Liver (tissue), 9 donors: ENCODE measurements around the gene INPP5F. TPM values are rescaled to one million over a fixed set of nuclear protein-coding genes. Genes with fewer than 3 reads are reported as not detected.

Experiments
- DNase-seq: peaks from one replicate; pipeline ENCODE4 v3.0.0-alpha.2; 2017; ENCODE audit warnings: low spot score
- H3K27ac ChIP-seq, 2 donors: one replicate each; pipeline ENCODE4 v1.7.0; 2013; ENCODE audit warnings: inconsistent platforms in 2 of 2, low read length in 2 of 2, control low read depth in 1 of 2, low read depth in 1 of 2, mild to moderate bottlenecking in 1 of 2
- H3K27me3 ChIP-seq, 4 donors: one replicate each; pipeline versions ENCODE4 v1.6.1 to v1.7.0; 2013; ENCODE audit warnings: low read length in 3 of 4, inconsistent platforms in 1 of 4, mild to moderate bottlenecking in 1 of 4, moderate library complexity in 1 of 4; ENCODE audit not compliant: control insufficient read depth in 4 of 4, insufficient read depth in 4 of 4
- H3K36me3 ChIP-seq, 4 donors: one replicate each; pipeline versions ENCODE4 v1.6.1 to v1.7.0; 2013; ENCODE audit warnings: low read length in 3 of 4, mild to moderate bottlenecking in 3 of 4, low read depth in 1 of 4, moderate library complexity in 1 of 4; ENCODE audit not compliant: control insufficient read depth in 4 of 4, insufficient read depth in 3 of 4
- H3K4me1 ChIP-seq, 4 donors: one replicate each; pipeline versions ENCODE4 v1.6.1 to v1.7.0; 2013; ENCODE audit warnings: low read length in 3 of 4, mild to moderate bottlenecking in 3 of 4, moderate library complexity in 1 of 4; ENCODE audit not compliant: control insufficient read depth in 4 of 4, insufficient read depth in 4 of 4
- H3K4me3 ChIP-seq, 3 donors: one replicate each; pipeline versions ENCODE4 v1.6.1 to v1.7.0; 2013; ENCODE audit warnings: low read length in 3 of 3, control low read depth in 1 of 3, low read depth in 1 of 3, mild to moderate bottlenecking in 1 of 3
- H3K9ac ChIP-seq, 2 donors: one replicate each; pipeline ENCODE4 v1.7.0; 2013; ENCODE audit warnings: low read length in 2 of 2, mild to moderate bottlenecking in 2 of 2, moderate library complexity in 2 of 2, control low read depth in 1 of 2, low read depth in 1 of 2
- H3K9me3 ChIP-seq, 4 donors: one replicate each; pipeline versions ENCODE4 v1.6.1 to v1.7.0; 2013; ENCODE audit warnings: low read length in 3 of 4; ENCODE audit not compliant: control insufficient read depth in 4 of 4
- ATF3 ChIP-seq: IDR thresholded peaks from 2 replicates; pipeline ENCODE4 v1.6.1; 2016; ENCODE audit warnings: antibody characterized with exemption
- CTCF ChIP-seq: fragments of 150-350 bp; IDR thresholded peaks from 2 replicates; pipeline ENCODE4 v1.5.1; 2017; ENCODE audit warnings: improper control_type of control experiment, low read depth, low read length; ENCODE audit not compliant: missing input control
- FOXA2 ChIP-seq: IDR thresholded peaks from 2 replicates; pipeline ENCODE4 v1.6.1; 2016; ENCODE audit warnings: antibody characterized with exemption
- GABPA ChIP-seq, 2 donors: IDR thresholded peaks in 1 of 2; conservative IDR thresholded peaks in 1 of 2; 2 replicates each; pipeline ENCODE4 v1.6.1; 2016; ENCODE audit warnings: antibody characterized with exemption in 2 of 2, mild to moderate bottlenecking in 1 of 2, moderate library complexity in 1 of 2
- HNF4A ChIP-seq, 2 donors: conservative IDR thresholded peaks; 2 replicates each; pipeline ENCODE4 v1.6.1; 2016; ENCODE audit warnings: antibody characterized with exemption in 2 of 2, mild to moderate bottlenecking in 2 of 2
- HNF4G ChIP-seq: IDR thresholded peaks from 2 replicates; pipeline ENCODE4 v1.6.1; 2016; ENCODE audit warnings: antibody characterized with exemption
- MAX ChIP-seq: IDR thresholded peaks from 2 replicates; pipeline ENCODE4 v1.6.1; 2016; ENCODE audit warnings: antibody characterized with exemption
- NR2F2 ChIP-seq: IDR thresholded peaks from 2 replicates; pipeline ENCODE4 v1.6.1; 2016; ENCODE audit warnings: antibody characterized with exemption
- RAD21 ChIP-seq, 2 donors: IDR thresholded peaks; 2 replicates each; pipeline ENCODE4 v1.6.1; 2016; ENCODE audit warnings: antibody characterized with exemption in 2 of 2, mild to moderate bottlenecking in 2 of 2
- REST ChIP-seq: IDR thresholded peaks from 2 replicates; pipeline ENCODE4 v1.6.1; 2016; ENCODE audit warnings: antibody characterized with exemption, mild to moderate bottlenecking
- RXRA ChIP-seq, 2 donors: IDR thresholded peaks; 2 replicates each; pipeline ENCODE4 v1.6.1; 2017 to 2018; ENCODE audit warnings: antibody characterized with exemption in 2 of 2, mild to moderate bottlenecking in 1 of 2
- SP1 ChIP-seq: IDR thresholded peaks from 2 replicates; pipeline ENCODE4 v1.6.1; 2018; ENCODE audit warnings: antibody characterized with exemption, mild to moderate bottlenecking
- TAF1 ChIP-seq: conservative IDR thresholded peaks from 2 replicates; pipeline ENCODE4 v1.6.1; 2016; ENCODE audit warnings: antibody characterized with exemption, mild to moderate bottlenecking
- YY1 ChIP-seq: IDR thresholded peaks from 2 replicates; pipeline ENCODE4 v1.6.1; 2016; ENCODE audit warnings: antibody characterized with exemption, mild to moderate bottlenecking
- ZBTB33 ChIP-seq: IDR thresholded peaks from 2 replicates; pipeline ENCODE4 v1.6.1; 2016; ENCODE audit warnings: antibody characterized with exemption
- WGBS: extraction: QIAGEN DNeasy Blood & Tissue Kit; methylation state at CpG from one replicate; pipeline ENCODE4 v1.1.7; 2013; 5-methylcytosine and 5-hydroxymethylcytosine counted together
- polyA plus RNA-seq, 2 donors: library from polyadenylated mRNA; stranded (reverse) in 1 of 2; unstranded in 1 of 2; fragments of 200-250 nt in 1 of 2; fragments of >200 nt in 1 of 2; fragmentation: Nextera tagmentation in 1 of 2; extraction: Ambion mirVana in 1 of 2; gene quantifications; one replicate each; pipeline versions ENCODE4 v1.2.1 to v1.2.3, GENCODE V29; 2013 to 2015
- total RNA-seq, 2 donors: library from RNA; depleted of rRNA; stranded (reverse); fragments of >200 nt; gene quantifications; one replicate each; pipeline ENCODE4 v1.2.3, GENCODE V29; 2014
- donor health status: healthy.
- donor health status: healthy.
- donor health status: healthy.
- donor health status: healthy.
- donor health status: healthy.

Gene INPP5F
- total and polyA plus RNA-seq, 4 donors = 1.1 to 8.1 (median 2.1) TPM

GRCh38 chr10:119761106-119761505, 35.3 kb downstream of the INPP5F start:
- no peaks in the 10 kb centered on the region for H3K4me1 ChIP-seq
- no peaks in the 10 kb centered on the region for H3K27me3 ChIP-seq
- no peak overlapping the region for H3K9ac ChIP-seq
- TF ChIP-seq RAD21 (IDR thresholded peaks at IDR 0.05) (no peak), YY1 (no peak)
- WGBS = 96% methylated on average over 3 of the region's 3 CpGs
- H3K4me3 ChIP-seq = no peak overlapping the region
- DNase-seq = no peak
- H3K27ac ChIP-seq = no peak overlapping the region
- H3K36me3 ChIP-seq = no peaks in the 10 kb centered on the region
- H3K9me3 ChIP-seq = no peaks in the 10 kb centered on the region

- Histone ChIP-seq H3K4me3 (no peak overlapping the region), H3K9ac (no peak overlapping the region), H3K27me3 (no peaks in the 10 kb centered on the region), H3K9me3 (no peaks in the 10 kb centered on the region), H3K4me1 (no peaks in the 10 kb centered on the region), H3K27ac (no peak overlapping the region), H3K36me3 (no peaks in the 10 kb centered on the region)
- WGBS = 96% methylated on average over 3 of the region's 3 CpGs
- TF ChIP-seq SP1 = no peak
- no peak for TF ChIP-seq REST
- no peak for TF ChIP-seq NR2F2
- TF ChIP-seq FOXA2 = no peak
- no peak for TF ChIP-seq HNF4G
- TF ChIP-seq MAX = no peak
- TF ChIP-seq HNF4A (conservative IDR thresholded peaks at IDR 0.05) = no peak
- TF ChIP-seq ATF3 = no peak
- no peak for TF ChIP-seq CTCF
- TF ChIP-seq RAD21 (IDR thresholded peaks at IDR 0.05) = no peak
- TF ChIP-seq GABPA (IDR thresholded peaks at IDR 0.05 in 1 of 2, conservative IDR thresholded peaks at IDR 0.05 in 1 of 2) = no peak
- TF ChIP-seq ZBTB33 = no peak
- no peak for TF ChIP-seq TAF1
- TF ChIP-seq RXRA (IDR thresholded peaks at IDR 0.05) = no peak
- no peak for DNase-seq
Observed at GRCh38 chr10:119762035-119762434, 36.2 kb downstream of the INPP5F start.
